ENCODE results near the gene DNAAF3. TPM values are rescaled to one million over a fixed set of nuclear protein-coding genes. Genes with fewer than 3 reads are reported as not detected.
"Not testable (repeated sequence)": the region's sequence is repeated elsewhere in the genome, so short reads cannot be mapped to it uniquely, and the experiment has no call there.

The DNAAF3 gene
- total RNA-seq, 1 experiment from 2014 or later: 2.8 TPM

GRCh38 chr19:55158848-55159749, 7.3 kb downstream of the DNAAF3 start:
- in situ Hi-C loops (cut with HindIII; ENCODE audit: low pct_unique_long_range_greater_than_20kb, low sequenced_read_pairs): no loop called here
- no peak for DNase-seq (ENCODE audit: low read depth, low spot score)

GRCh38 chr19:55158423-55158822, 8.0 kb downstream of the DNAAF3 start:
- in situ Hi-C loops (cut with HindIII; ENCODE audit: low pct_unique_long_range_greater_than_20kb, low sequenced_read_pairs): no loop called here
- DNase-seq (ENCODE audit: low read depth, low spot score): no peak

- DNase-seq (ENCODE audit: low read depth, low spot score): no peak
- in situ Hi-C loops (cut with HindIII; ENCODE audit: low pct_unique_long_range_greater_than_20kb, low sequenced_read_pairs): no loop called here
Measured at GRCh38 chr19:55157064-55157908, 9.1 kb downstream of the DNAAF3 start, which contains the start of gene TNNI3. Gene TNNI3 (minus strand): TSS chr19:55157732. CDS start chr19:55157589, 143 bp downstream.

- DNase-seq (ENCODE audit: low read depth, low spot score): peak; percentile 60
- in situ Hi-C loops (cut with HindIII; ENCODE audit: low pct_unique_long_range_greater_than_20kb, low sequenced_read_pairs): no loop called here
Measured at GRCh38 chr19:55156202-55157063, 10.0 kb downstream of the DNAAF3 start.

GRCh38 chr19:55155784-55156183, 10.6 kb downstream of the DNAAF3 start:
- in situ Hi-C loops (cut with HindIII; ENCODE audit: low pct_unique_long_range_greater_than_20kb, low sequenced_read_pairs); DNase-seq (ENCODE audit: low read depth, low spot score): not testable (repeated sequence)

GRCh38 chr19:55153652-55154264, 12.7 kb downstream of the DNAAF3 start:
- in situ Hi-C loops (cut with HindIII; ENCODE audit: low pct_unique_long_range_greater_than_20kb, low sequenced_read_pairs): no loop called here
- DNase-seq (ENCODE audit: low read depth, low spot score): no peak

GRCh38 chr19:55152017-55152416, 14.4 kb downstream of the DNAAF3 start:
- in situ Hi-C loops (cut with HindIII; ENCODE audit: low pct_unique_long_range_greater_than_20kb, low sequenced_read_pairs): no loop called here
- no peak for DNase-seq (ENCODE audit: low read depth, low spot score)

- DNase-seq (ENCODE audit: low read depth, low spot score): no peak
- in situ Hi-C loops (cut with HindIII; ENCODE audit: low pct_unique_long_range_greater_than_20kb, low sequenced_read_pairs): no loop called here
Measured at GRCh38 chr19:55149078-55150003, 17.1 kb downstream of the DNAAF3 start, which contains the start of gene TNNT1. Gene TNNT1 (minus strand): TSS chr19:55149206. CDS start chr19:55147157, 2,049 bp downstream.

GRCh38 chr19:55147545-55148251, 18.7 kb downstream of the DNAAF3 start:
- in situ Hi-C loops (cut with HindIII; ENCODE audit: low pct_unique_long_range_greater_than_20kb, low sequenced_read_pairs): no loop called here
- no peak for DNase-seq (ENCODE audit: low read depth, low spot score)

GRCh38 chr19:55146705-55147273, 19.6 kb downstream of the DNAAF3 start:
- in situ Hi-C loops (cut with HindIII; ENCODE audit: low pct_unique_long_range_greater_than_20kb, low sequenced_read_pairs): no loop called here
- DNase-seq (ENCODE audit: low read depth, low spot score): peak; percentile 68

GRCh38 chr19:55146078-55146704, 20.2 kb downstream of the DNAAF3 start:
- peak; percentile 70 for DNase-seq (ENCODE audit: low read depth, low spot score)
- in situ Hi-C loops (cut with HindIII; ENCODE audit: low pct_unique_long_range_greater_than_20kb, low sequenced_read_pairs): no loop called here

- DNase-seq (ENCODE audit: low read depth, low spot score): no peak
- in situ Hi-C loops (cut with HindIII; ENCODE audit: low pct_unique_long_range_greater_than_20kb, low sequenced_read_pairs): no loop called here
Measured at GRCh38 chr19:55145232-55145631, 21.2 kb downstream of the DNAAF3 start.

- no peak for DNase-seq (ENCODE audit: low read depth, low spot score)
- in situ Hi-C loops (cut with HindIII; ENCODE audit: low pct_unique_long_range_greater_than_20kb, low sequenced_read_pairs): no loop called here
Measured at GRCh38 chr19:55141696-55142095, 24.7 kb downstream of the DNAAF3 start.

- DNase-seq (ENCODE audit: low read depth, low spot score): no peak
- in situ Hi-C loops (cut with HindIII; ENCODE audit: low pct_unique_long_range_greater_than_20kb, low sequenced_read_pairs): no loop called here
Measured at GRCh38 chr19:55137915-55138314, 28.5 kb downstream of the DNAAF3 start.
